Heart right ventricle (tissue), 16 donors: ENCODE measurements around the gene ACSM3. TPM values are rescaled to one million over a fixed set of nuclear protein-coding genes. Genes with fewer than 3 reads are reported as not detected.

Experiments used
- ATAC-seq, 8 donors: fragments of 200-7000 bp; cut with Tn5 transposase; one replicate each; pipeline ENCODE4 v1.9.1; 2020; ENCODE audit warnings: mild to moderate bottlenecking in 8 of 8, moderate library complexity in 8 of 8, moderate number of reproducible peaks in 1 of 8
- DNase-seq, 2 donors: peaks; one replicate each; pipeline ENCODE4 v3.0.0-alpha.2; 2020
- H3K27ac ChIP-seq, 10 donors: fragments of 200-600 bp; sonication (generic) in 2 of 10; one replicate each; pipeline versions ENCODE4 v1.5.0 to v1.8.0; 2020 to 2022; ENCODE audit warnings: mild to moderate bottlenecking in 3 of 10
- H3K27me3 ChIP-seq, 7 donors: fragments of 200-600 bp; one replicate each; pipeline ENCODE4 v1.8.0; 2021 to 2022; ENCODE audit warnings: mild to moderate bottlenecking in 2 of 7
- H3K36me3 ChIP-seq, 9 donors: fragments of 200-600 bp; sonication (generic) in 1 of 9; one replicate each; pipeline versions ENCODE4 v1.5.0 to v1.8.0; 2020 to 2022; ENCODE audit warnings: mild to moderate bottlenecking in 2 of 9
- H3K4me1 ChIP-seq, 9 donors: fragments of 200-600 bp; sonication (generic) in 1 of 9; one replicate each; pipeline versions ENCODE4 v1.5.0 to v1.8.0; 2020 to 2022; ENCODE audit warnings: mild to moderate bottlenecking in 4 of 9
- H3K4me3 ChIP-seq, 10 donors: fragments of 200-600 bp; sonication (generic) in 2 of 10; one replicate each; pipeline versions ENCODE4 v1.5.0 to v1.8.0; 2020 to 2022; ENCODE audit warnings: mild to moderate bottlenecking in 7 of 10, moderate library complexity in 2 of 10
- H3K9me3 ChIP-seq, 11 donors: fragments of 200-600 bp in 10 of 11; sonication (generic) in 2 of 11; one replicate each; pipeline versions ENCODE4 v1.5.0 to v1.8.0; 2013 to 2022; ENCODE audit warnings: mild to moderate bottlenecking in 2 of 11, control low read depth in 1 of 11, moderate library complexity in 1 of 11
- CTCF ChIP-seq, 9 donors: fragments of 200-600 bp; sonication (generic) in 2 of 9; IDR thresholded peaks; one replicate each; pipeline versions ENCODE4 v1.5.0 to v1.8.0; 2021 to 2022; ENCODE audit warnings: antibody characterized with exemption in 9 of 9, mild to moderate bottlenecking in 5 of 9, moderate library complexity in 1 of 9
- WGBS, 2 donors: extraction: QIAGEN DNeasy Blood & Tissue Kit; methylation state at CpG; one replicate each; pipeline ENCODE4 v1.1.7; 2013; ENCODE audit warnings: inconsistent platforms in 1 of 2; 5-methylcytosine and 5-hydroxymethylcytosine counted together
- intact Hi-C, 10 donors: fragments of 100-400 bp; cut with DNase I; formaldehyde crosslinking; loops; one replicate each; pipeline versions ENCODE4 v1.11.1 to v1.14.2; 2022
- polyA plus RNA-seq, 2 donors: library from polyadenylated mRNA; stranded (reverse); fragments of 200-250 nt; gene quantifications; one replicate each; pipeline ENCODE4 v1.2.3, GENCODE V29; 2013
- total RNA-seq, 10 donors: library from RNA; stranded (reverse); fragmentation: NEBNext Ultra II Directional in 3 of 10; extraction: Animal tissue kit (Norgen Biotek cat#: 25700) in 3 of 10; gene quantifications; one replicate each; pipeline versions ENCODE4 v1.2.1 to v1.2.4, GENCODE V29; 2021 to 2023
- donor health status: Arrhythmogenic right ventricular cardiomyopathy.
- donor health status: ischemic (EF 13 %, LVEDD 7.1; RV severe dilation, severe dysfunction).
- donor health status: healthy with polysubstance abuse.
- donor health status: DM: no; HTN: yes; CAD: no.
- donor health status: DM: no; HTN: no; CAD: no.
- donor health status: ischemic (EF 25% LVEDD 6.9; RV normal size, moderate dysfunction).
- donor health status: ischemic (EF 25% LVEDD 5.7; RV mildly dilated, moderate dysfunction).
- donor health status: healthy.
- donor health status: DM: yes; HTN: yes; CAD: no.
- donor health status: Ischemic cardiomyopathy.
- donor health status: ischemic (EF 35%, LVEDD 5.7; RV mildly dilated, moderate dysfunction).
- donor health status: nonischemic (EF 11% LVEDD 7.7; RV severe dilation, severe dysfunction).
- donor health status: DM: yes; HTN: yes; CAD: no.
- donor health status: PGD.
- donor health status: ischemic (EF 29% LVEDD 5.4; RV normal size, mild dysfunction).
- donor health status: nonischemic (EF 23%, LVEDD 6.1; RV moderate dilation, normal function).

ACSM3 gene
- total and polyA plus RNA-seq, 12 donors, result 2.3 to 45.1 (median 5.9) TPM

GRCh38 chr16:20814784-20815183, 51.0 kb downstream of the ACSM3 start:
- H3K27me3 ChIP-seq, result no peaks in the 10 kb centered on the region
- DNase-seq (no peak), ATAC-seq (no peak)
- no peaks in the 10 kb centered on the region for H3K9me3 ChIP-seq
- no peaks in the 10 kb centered on the region for H3K4me1 ChIP-seq
- intact Hi-C loops, result no loop called here
- no peak overlapping the region for H3K4me3 ChIP-seq
- peaks cover 0 to 36% (median 0%) of the 10 kb centered on the region in 9 donors for H3K36me3 ChIP-seq
- TF ChIP-seq CTCF (IDR thresholded peaks at IDR 0.05), result no peak
- 88 to 93% methylated on average over 4 of the region's 4 CpGs for WGBS, 2 donors
- H3K27ac ChIP-seq, result no peak overlapping the region

- Histone ChIP-seq H3K27me3 (no peaks in the 10 kb centered on the region), H3K4me1 (peaks cover 0 to 9% (median 0%) of the 10 kb centered on the region in 9 donors), H3K36me3 (peaks cover 0 to 48% (median 0%) of the 10 kb centered on the region in 9 donors), H3K9me3 (no peaks in the 10 kb centered on the region), H3K4me3 (no peak overlapping the region), H3K27ac (no peak overlapping the region)
- intact Hi-C loops, result no loop called here
- no peak for TF ChIP-seq CTCF (IDR thresholded peaks at IDR 0.05)
- WGBS, 2 donors, result 99% methylated on average over 4 of the region's 4 CpGs
- ATAC-seq, result no peak
- DNase-seq, result no peak
These were observed 55.2 kb downstream of the ACSM3 start for GRCh38 chr16:20818929-20819585.

GRCh38 chr16:20821682-20822081, 57.9 kb downstream of the ACSM3 start:
- H3K27ac ChIP-seq, result no peak overlapping the region
- WGBS, 2 donors, result 86 to 90% methylated on average over 4 of the region's 4 CpGs
- H3K27me3 ChIP-seq, result no peaks in the 10 kb centered on the region
- TF ChIP-seq CTCF (IDR thresholded peaks at IDR 0.05), result no peak
- ATAC-seq, result no peak
- no peak for DNase-seq
- H3K9me3 ChIP-seq, result no peaks in the 10 kb centered on the region
- no peak overlapping the region for H3K4me3 ChIP-seq
- H3K4me1 ChIP-seq, result peaks cover 0 to 9% (median 0%) of the 10 kb centered on the region in 9 donors
- intact Hi-C loops, result no loop called here
- peaks cover 0 to 45% (median 0%) of the 10 kb centered on the region in 9 donors for H3K36me3 ChIP-seq

- WGBS, 2 donors, result 71 to 74% methylated on average over 3 of the region's 3 CpGs
- Histone ChIP-seq H3K27me3 (no peaks in the 10 kb centered on the region), H3K4me1 (peaks cover 0 to 9% (median 0%) of the 10 kb centered on the region in 9 donors), H3K4me3 (no peak overlapping the region), H3K27ac (no peak overlapping the region), H3K36me3 (peaks cover 0 to 46% (median 0%) of the 10 kb centered on the region in 9 donors), H3K9me3 (no peaks in the 10 kb centered on the region)
- no peak for ATAC-seq
- TF ChIP-seq CTCF (IDR thresholded peaks at IDR 0.05), result no peak
- intact Hi-C loops, result no loop called here
- no peak for DNase-seq
These were observed 58.9 kb downstream of the ACSM3 start for GRCh38 chr16:20822521-20823325.
